ENCODE results near the gene CPPED1.

Gene CPPED1

DNA sequence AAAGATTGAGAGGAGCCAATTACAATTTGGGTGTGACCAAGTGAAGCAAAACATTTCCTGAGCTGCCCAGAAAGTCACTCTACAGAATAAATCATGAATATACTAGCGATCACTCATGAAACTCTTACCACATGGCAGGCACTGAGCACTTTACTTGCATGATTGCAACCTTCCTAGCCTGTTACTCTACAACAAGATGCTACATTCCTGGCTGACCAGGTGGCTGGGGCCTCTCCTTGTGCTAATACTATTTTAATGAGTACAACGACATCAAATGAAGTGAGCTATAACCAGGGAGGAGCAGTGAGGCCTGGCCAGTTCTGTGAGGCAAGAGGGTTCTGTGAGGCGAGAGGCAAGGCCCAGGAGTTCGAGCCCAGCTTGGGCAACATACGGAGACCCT lies 75.2 kb downstream of the CPPED1 start:
- peak; percentile 6 for DNase-seq

DNA sequence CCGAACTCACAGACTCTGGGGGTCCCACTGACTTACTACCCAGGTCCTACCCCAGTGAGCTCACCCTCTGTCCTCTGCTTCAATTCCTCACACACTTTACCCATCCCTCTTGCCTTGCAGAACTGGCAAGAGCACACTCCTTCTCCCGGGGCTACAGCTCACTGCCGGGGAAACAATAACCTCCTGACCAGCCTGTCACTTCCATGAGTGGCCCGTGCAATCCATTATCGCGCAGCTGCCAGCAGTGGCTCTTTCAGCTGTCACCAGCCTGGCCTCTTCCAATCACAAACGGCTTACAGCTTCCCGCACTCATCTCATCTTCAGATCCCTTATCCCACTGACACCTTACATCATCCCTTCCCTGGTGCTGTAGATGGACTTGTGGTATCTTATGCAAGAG lies 79.5 kb downstream of the CPPED1 start:
- no peak for DNase-seq

DNA sequence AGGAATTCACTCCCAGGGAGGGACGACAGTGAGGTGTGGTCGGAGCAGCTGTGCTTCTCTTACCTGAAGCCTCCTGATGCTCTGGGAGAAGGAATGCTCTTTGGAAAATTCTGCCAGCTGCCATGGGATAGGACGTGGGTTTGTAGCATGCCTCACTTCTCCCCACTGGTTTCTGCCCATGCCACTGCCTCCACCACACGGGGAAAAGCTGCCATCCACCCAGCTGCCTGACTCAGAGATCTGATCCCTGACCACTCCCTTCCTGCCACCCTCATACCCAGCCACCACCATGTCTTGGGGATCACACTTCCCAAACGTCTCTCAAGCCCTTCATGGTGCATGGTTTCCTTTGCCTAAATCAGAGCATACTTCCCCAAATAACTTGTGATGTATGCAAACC lies 80.0 kb downstream of the CPPED1 start:
- DNase-seq: no peak

DNA sequence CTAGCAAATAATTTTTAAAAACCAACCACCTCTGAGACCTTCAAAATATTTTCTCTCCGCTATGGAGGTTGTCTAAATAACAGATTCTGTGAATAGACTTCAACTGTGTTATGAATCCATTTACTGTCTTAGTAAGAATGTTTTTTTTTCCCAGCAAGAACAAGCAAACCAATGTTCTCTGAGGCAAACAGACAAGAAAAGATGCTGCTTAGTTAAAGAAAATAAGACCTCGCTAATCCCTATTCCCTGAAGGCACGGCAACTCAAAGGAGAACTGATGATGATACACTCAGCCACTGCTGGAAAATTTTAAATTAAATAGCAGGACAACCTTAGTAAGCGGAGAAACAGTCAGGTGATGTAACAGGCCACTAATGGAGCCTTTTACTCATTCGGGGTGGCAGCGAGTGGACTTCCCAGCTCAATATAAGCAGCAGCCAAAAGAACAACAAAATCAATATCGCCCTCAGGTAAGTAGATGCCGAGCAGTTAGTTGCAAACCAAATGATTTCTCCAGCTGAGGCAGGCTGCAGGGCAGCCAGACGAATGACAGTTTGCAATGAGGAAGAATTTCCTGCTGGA lies 81.8 kb downstream of the CPPED1 start:
- no peak for DNase-seq

DNA sequence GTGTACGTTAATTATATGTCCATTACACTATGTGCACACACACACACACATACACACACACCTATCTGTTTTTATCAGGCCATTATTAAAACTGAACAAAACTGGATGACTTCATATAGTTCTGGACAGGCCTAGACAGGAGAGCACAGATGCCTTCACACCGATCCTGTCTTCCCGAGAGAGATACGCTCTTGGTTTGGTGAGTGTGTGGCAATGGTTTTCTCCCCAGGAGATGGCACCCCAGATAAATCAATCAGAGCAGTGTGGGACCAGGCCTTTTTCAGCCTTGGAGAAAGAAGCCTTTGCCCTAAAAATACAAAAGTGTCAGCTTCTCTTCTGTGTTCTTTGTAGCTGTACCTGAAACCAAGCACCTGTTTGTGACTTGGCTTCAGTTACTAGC lies 83.7 kb downstream of the CPPED1 start:
- no peak for DNase-seq

DNA sequence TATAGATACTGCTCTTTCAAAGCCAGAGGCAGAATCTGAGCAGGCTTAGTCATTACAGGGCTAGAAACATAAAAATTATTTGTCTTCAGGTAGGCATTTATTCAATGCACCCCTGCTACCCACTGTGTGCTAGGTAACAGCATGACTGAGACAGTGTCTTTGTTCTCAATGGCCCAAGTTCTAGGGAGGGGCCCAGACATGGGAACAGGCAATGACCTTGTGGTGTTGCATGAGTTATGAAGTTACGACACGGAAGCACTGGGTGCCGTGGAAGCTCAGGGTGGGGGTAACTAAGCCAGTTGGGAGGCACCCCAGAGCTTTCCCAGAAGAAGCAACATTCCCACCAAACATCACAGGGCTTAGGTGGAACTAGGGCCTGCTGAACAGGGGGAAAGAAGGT lies 87.0 kb downstream of the CPPED1 start:
- DNase-seq: no peak

DNA sequence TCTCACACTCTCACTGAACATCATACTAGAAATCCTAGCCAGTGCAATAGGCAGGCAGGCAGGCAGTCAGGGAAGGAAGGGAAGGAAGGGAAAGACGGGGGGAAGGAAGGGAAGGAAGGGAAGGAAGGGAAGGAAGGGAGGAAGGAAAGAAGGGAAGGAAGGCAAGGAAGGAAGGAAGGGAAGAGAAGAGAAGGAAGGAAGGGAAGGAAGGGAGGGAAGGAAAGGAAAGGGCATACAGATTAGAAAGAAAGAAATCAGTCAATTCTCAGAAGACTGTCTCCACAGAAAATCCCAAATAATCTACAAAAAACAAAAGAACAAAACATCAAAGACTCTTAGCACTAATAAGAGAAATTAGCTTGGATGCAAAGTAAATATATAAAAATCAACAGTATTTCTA lies 93.9 kb downstream of the CPPED1 start:
- DNase-seq: no peak

DNA sequence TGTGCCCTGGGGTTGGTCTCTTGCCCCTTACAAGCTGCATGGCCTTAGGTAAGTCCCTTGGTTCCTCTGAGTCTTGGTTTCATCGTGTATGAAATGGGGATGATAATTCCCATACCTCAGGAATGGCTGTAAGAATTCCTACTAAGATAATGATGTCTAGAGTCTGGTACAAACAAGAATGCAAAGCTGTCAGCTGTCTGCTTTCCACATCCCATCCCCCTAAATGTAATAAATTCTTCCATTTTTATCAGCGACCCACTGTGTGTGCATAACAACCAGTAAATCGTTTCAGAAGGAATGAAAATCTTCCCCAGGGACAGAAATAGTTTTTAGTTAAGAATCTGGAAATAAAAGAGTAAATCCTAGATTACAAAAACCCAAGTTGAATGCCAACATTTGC lies 95.4 kb downstream of the CPPED1 start:
- DNase-seq: peak; percentile 11

DNA sequence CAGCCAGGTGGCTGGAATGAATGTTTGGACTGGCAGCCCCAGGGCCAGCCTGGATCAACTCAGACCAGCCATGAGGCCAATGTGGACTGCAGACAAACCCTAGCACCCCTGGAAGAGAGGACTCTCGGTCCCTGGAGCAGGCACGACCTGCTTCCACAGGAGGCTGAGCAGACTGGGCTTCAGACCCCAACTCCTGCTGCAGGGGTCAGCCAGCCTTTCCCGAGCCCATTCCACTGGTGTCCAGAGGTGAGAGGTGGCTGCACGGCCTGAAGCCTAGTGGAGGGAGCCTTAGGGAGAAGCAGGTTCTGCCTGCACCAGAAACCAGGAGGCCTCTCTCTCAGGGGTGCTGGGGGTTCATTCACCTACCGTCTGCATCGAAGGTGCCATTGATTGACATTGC lies 97.1 kb downstream of the CPPED1 start:
- DNase-seq: no peak

DNA sequence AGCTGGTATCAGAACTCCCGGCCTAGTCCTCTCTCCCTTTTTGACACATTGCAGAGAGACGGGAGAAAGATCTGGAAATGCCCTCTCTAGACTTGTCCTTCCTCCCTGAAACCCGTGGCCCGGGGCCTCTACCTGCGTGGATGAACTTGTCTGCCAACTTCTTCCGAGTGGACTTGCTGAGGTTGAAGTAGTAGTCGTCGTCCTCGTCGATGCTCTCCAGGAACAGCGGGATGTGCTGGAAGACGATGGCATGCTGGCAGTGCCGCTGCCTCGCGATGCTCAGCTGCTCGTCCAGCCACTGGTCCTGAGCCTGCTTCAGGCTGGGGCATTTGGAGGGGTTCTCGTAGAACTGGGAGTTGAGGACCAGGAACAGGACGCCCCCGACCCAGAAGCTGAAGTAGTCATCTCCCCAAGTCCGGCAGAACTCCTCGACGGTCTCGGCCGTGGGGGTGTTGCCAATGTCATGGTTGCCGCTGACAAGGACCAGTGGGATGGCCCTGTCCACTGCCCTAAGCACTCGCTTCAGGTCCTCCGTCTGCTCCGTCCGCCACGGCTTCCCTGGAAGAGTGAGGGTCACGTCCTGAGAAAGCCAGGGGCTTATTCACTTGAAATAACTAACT lies 99.1 kb downstream of the CPPED1 start:
- no peak for DNase-seq

DNA sequence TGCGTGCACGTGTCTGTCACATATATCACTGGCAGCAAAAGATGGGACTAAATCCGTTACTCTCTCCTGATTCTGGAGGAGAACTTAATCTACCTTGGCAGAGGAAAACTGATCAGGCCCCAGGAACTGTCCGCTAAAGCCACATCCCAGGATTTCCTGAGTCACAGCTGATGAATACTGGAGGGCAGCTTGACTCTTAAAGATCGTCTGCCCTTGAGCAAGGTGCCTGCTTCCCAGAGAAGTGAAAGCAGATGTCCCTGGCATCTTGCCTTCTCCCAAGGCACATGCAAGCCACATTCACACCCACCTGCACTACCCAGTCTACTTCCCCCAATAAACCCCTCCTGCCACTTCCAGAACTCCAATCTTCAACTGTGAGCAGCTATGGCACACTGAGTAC lies 99.8 kb downstream of the CPPED1 start:
- peak; percentile 4 for DNase-seq

DNA sequence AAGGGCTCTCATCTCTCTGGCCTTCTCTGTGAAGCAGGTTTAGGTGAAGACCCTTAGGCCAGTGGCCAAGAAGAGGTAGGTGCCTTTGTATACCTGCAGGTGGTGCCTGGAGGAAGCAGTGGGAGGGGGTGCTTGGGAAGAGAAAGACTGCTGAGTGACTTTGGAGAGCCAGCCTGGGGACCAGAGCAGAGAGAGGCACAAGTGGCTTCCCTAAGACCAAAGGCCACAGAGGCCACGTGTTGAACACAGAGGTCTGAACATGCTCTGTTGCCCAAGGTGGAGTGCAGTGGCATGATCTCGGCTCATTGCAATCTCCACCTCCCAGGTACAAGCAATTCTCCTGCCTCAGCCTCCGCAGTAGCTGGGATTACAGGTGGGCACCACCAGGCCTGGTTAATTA lies 103.5 kb downstream of the CPPED1 start:
- DNase-seq: no peak

DNA sequence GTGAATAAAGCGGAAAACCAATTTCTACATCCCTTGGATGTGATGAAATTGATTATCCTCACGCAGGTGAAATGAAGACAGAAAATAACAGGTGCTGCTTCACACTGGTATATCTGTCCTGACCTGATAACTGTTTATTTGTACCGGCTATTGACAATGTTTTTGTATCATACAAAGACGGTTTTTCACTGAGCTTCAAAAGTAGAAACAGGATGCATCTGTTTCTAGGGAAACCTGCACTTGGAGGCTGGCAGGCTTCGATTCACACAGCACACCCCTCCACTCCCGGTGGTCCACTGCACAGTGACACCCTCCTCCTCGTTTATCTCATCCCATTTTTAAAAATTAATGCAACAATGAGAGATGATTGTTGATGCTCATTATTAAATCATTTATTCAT lies 104.5 kb downstream of the CPPED1 start:
- no peak for DNase-seq

DNA sequence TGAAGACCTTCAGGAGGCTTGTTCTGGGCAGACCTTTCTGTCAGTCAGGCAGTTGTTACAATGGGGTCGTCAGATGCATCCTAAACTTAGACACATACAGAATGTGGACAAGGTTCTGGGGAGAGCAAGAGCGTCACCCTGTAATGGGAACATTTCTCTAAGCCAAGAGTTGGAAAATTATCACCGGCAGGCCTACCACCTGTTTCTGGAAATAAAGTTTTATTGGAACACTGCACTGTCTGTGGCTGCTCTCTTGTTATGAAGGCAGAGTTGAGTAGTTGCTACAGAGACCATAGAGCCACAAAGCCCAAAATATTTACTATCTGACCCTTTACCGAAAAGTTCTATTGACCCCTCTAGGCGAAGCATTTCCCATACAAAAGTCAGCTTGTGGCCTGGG lies 106.2 kb downstream of the CPPED1 start:
- no peak for DNase-seq

DNA sequence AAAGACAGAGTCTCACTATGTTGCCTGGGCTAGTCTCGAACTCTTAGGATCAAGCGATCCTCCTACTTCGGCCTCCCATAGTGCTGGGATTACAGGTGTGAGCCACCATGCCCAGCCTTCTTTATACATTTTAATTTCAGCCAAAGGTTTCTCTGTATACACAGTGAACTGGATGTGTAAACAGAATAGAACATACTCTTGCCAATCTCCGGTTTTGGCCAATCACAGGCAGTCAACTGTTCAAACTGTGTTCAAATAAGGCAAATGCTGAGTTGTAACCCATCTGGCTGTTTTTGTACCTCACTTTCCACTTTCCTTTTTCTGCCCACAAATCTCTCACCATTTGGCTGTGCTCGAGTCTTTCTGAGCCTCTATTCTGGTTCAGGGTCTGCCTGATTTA lies 108.2 kb downstream of the CPPED1 start:
- no peak for DNase-seq

DNA sequence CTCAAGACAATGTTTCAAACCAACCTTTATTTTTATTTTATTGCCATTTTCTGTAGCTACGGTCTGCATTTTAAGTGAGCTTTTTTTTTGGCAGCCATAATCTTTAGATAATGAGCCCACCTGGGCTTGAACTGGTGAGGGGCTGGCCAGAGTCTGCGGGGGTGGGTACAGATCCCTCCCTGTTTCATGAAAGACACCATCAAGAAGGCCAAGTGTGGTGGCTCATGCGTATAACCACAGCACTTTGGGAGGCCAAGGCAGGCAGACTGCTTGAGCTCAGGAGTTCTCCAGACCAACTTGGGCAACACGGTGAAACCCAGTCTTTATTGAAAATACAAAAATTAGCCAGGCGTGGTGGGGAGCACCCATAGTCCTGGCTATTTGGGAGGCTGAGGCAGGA lies 113.7 kb downstream of the CPPED1 start:
- no peak for DNase-seq

DNA sequence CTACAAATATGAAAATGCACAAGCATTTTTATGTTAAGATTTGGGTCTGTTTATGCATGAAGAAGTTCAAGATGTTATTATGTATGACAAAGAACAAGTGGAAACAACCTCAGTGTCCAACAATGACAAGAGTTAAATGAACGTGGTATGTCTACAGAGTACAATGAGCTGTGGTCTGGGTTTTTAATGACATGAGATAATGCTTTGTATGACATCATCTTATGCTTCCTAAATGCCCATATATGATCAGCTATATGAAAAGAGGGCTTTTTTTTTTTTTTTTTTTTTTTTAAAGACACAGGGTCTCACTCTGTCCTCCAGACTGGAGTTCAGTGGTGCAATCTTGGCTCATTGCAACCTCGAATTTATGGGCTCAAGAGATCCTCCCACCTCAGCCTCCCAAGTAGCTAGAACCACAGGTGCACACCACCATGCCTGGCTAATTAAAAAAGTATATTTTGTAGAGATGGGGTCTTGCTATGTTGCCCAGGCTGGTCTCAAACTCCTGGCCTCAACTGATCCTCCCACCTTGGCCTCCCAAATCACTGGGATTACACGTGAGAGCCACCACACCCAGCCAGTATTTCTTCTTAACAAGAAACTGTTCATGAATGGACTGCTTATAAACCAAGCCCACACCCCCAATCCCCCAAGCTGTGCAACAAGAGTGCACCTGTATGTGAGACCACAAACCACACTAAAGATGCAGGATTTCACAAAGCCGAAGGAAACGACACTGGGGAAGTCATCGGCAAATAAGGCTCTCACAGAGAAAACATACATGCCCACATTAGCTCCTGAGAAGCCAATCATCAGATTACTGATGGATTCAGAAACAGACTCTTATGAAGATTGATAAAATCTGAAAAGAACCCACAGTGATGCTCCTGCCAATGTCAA lies 114.5 kb downstream of the CPPED1 start:
- DNase-seq: no peak

DNA sequence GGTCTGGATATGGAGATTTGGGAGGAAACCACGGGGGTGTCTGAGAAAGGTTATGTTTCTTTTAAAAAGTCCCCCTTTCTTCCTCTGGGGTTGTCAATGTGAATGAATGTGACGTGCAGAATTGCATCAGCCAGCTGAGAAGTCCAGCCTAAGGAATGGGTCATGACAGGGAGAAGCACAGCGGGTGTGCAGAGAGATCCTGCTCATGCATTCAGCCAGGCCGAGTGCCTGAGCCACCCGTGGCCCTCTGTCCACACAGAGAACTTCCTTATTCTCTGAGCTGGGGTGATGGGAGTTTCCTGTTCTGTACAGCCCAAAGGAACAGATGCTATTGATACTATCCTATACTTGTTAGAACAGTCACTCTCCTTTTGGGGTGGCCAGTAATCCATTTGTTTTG lies 117.9 kb downstream of the CPPED1 start:
- DNase-seq: peak; percentile 4

DNA sequence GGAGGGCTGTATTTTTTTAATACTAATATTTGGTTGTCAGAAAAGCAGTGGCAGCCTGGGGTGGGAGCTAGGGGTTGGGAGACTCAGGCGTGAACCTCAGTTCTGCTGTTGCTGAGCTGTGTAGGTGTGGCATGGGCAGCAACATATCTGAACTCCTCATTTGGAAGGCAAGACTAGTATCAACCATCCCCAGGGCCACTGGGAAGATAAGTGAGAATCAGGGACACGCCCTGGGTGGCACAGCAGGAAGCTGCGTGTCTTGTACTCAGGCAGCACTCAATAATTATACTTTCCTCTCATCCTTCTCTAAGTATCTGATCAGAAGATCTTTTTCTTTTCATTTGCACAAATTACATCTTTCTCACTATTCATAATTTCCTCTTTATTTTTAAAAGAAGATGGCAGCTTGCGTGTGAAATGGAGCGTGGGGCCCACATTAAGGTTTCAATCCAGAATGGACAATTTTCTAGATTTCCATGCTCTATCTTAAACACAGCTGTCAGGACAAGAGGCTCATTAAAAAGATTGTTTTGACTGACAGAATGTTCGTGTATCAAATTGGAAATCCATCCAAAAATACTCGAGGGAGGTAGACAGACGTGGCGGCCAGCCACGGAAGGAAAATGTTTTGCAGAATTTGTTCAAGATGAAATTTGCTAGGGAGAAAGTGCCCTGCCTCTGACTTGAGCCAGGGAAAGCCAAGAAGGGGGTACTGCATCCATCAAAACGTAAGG lies 121.1 kb downstream of the CPPED1 start:
- no peak for DNase-seq

DNA sequence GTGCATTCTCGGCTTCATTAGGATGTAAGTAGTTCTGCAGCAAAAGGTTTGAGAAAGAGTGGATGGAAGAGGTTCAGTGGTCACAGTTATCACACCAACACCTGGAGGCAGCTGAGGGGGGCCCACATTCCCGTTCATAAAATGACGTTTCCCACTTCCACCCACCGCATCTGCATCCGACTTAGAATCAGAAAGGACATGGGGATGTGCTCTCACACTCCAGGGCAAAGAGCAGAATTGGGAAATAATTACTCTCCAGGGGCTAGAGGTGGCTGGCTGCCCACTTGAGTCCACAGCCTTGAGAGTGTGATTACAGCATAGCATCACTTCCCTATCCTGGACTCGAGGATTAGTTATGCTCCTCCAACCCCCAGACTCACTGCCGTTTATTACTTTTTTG lies 122.0 kb downstream of the CPPED1 start:
- peak; percentile 3 for DNase-seq

DNA sequence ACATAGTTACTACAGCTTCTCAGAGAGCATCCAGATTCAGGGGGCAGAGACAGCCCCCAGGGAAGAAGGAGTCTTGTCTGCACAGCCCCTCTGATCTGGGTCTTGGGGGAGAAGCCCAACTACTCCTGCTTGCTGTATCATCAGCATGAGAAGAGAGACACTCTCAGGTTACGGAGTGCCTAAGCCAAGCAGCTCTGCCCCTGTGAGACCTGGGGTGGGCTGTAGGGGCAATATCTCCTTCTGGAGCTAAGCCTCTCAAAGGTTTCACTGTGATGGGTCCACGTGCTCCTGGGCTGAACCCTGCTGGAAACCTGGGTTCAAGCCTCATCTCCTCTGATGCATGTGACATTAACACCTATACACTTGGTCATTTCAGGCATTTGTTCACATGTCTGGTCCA lies 123.2 kb downstream of the CPPED1 start:
- DNase-seq: no peak

DNA sequence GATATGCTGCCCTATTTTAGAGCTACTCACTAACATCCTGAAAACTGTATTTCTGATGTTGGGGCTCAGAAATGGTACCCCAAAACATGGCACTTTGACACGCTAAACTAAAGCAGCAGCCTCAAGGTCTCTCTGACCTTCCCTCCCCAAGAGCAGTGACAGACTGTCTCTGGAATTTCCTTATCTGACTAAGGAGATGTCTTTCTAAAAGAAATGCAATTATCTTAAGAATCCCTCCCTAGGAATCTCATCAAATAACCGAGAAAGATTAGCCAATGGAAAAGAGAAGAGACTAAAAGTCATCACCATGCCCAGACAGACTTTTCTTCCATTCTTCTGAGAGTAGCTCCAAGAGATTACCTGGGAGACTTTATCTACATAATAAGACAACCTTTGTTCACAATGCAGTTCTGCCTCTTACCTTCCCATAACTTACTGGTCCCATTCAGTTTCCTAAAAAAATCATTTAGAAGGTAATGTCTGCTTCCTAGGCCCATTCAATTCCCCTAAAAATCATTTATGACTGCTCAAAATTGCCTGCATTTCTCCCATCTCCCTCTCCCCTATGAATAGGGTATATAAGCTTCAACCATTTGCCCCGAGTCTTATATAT lies 123.9 kb downstream of the CPPED1 start:
- DNase-seq: peak; percentile 35

DNA sequence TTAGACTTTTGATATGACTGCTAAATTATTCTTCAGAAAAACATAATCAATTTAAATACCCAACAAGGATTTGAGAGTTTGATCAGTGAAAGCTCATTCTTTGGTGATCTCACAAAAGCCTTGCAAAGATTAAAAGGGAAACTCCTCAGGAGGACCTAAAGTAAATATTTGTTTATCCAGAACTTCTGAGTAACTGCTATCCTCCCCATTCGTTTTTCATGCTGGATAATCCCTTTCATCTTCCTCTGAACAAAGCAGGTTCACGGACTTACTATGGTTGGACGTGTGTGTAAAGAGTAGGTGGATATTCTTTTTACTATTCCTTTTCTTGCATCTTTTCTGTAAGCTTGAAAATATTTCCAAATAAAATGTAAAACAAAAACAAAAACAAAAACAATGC lies 124.7 kb downstream of the CPPED1 start:
- DNase-seq: no peak
